HG03108 (cell line): ENCODE measurements around the gene HSD17B8.

ENCODE experiments used
- ATAC-seq: cut with Tn5 transposase; IDR thresholded peaks from one replicate; pipeline ENCODE4 v1.9.1; 2021; ENCODE audit warnings: moderate library complexity; ENCODE audit not compliant: unreplicated experiment

Gene HSD17B8

GRCh38 chr6:33190504-33191107 lies 13.8 kb upstream of the HSD17B8 start:
- no peak for ATAC-seq

GRCh38 chr6:33191383-33192104 lies 12.9 kb upstream of the HSD17B8 start:
- ATAC-seq: no peak

DNA sequence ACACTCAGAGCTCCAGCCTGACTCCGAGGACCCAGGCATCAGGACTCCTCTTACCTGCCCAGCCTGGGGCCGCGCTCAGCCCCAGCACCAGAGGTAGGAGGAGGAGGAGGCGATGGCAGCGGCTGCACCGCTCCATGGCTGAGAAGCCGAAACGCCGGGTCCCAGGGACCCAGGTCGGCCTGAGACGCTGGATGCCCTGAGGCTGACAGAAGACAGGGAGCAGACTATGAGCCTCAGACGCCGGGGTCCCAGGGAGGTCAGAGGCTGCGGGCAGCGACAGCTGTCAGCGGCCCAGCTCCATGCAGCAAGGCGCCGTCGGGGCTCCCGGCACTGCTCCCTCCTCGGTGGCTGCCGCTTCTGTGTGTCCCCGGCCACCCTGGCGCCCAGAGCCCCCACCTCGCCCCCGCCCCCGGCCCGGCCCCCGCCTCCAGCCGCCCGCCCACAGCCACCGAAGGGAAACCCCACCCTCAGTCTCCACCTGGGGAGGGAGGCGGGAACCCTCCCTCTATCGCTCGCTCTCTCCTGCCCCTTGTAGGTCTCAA lies 12.3 kb upstream of the HSD17B8 start, which contains the start of gene COL11A2:
TSS of gene COL11A2 (minus strand) at position 363 of the 542 bp plus-strand sequence. CDS start at position 136, 227 bp downstream.
- ATAC-seq: no peak

GRCh38 chr6:33192671-33193602 lies 11.5 kb upstream of the HSD17B8 start:
- no peak for ATAC-seq

- ATAC-seq: no peak
Measured at GRCh38 chr6:33193619-33194018, 10.8 kb upstream of the HSD17B8 start.

DNA sequence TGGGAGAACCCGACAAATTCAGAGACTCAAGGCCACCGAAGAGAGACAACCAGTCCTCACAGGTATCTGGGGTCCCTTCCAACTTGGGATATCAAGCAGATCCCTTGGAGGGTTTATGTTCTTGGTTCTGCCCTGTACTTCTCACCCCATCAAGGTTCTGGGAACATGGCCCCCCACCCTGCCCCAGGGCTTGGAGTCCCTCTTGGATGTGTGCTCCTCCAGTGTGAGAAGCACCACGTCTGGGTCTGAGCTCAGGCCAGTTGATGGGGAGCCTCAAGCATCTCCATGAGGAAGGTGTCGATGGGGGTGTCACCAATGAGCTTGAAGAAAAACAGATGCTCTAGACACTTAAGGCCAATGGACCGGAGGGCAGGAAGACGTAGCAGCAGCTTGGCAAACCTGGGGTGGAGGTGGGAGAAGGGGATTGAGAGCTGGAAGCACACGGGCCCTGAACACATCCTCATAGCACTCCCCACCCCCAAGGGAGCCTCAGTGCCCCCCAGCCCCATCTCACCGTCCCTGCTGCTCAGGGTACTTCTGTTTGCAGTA lies 9.9 kb upstream of the HSD17B8 start:
- no peak for ATAC-seq

GRCh38 chr6:33195304-33196165 lies 8.9 kb upstream of the HSD17B8 start:
- no peak for ATAC-seq

DNA sequence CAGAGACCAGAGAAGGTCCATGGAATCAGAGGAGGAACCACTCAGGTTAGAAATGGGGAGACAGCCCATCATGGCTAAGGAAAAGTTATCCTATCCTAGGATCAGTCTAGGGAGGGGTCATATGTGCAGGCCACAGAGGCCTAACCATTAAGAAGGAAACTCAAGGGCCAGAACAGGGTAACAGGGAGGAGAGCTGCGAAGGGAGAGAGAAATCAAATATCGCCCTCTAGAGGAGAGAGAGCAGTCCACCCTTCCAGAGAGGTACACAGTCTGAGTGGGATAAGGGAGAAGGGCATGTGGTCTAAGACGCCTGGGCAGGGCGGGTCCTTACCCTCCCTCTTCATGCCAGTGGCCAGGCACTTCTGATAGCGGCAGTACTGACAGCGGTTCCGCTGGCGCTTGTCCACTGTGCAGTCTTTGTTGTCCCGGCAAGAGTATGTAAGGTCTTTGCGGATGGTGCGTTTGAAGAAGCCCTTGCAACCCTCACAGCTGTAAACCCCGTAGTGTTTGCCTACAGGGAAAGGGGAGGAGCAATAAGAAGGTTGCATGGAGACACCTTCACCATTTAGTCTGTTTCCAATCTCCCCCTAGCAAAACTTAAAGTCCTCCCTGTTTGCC lies 6.9 kb upstream of the HSD17B8 start:
- ATAC-seq: no peak

- ATAC-seq: no peak
Measured at GRCh38 chr6:33198159-33198852, 6.1 kb upstream of the HSD17B8 start.

- no peak for ATAC-seq
Measured at GRCh38 chr6:33198853-33199436, 5.5 kb upstream of the HSD17B8 start.

GRCh38 chr6:33199687-33200218 lies 4.7 kb upstream of the HSD17B8 start:
- peak; percentile 18 for ATAC-seq

DNA sequence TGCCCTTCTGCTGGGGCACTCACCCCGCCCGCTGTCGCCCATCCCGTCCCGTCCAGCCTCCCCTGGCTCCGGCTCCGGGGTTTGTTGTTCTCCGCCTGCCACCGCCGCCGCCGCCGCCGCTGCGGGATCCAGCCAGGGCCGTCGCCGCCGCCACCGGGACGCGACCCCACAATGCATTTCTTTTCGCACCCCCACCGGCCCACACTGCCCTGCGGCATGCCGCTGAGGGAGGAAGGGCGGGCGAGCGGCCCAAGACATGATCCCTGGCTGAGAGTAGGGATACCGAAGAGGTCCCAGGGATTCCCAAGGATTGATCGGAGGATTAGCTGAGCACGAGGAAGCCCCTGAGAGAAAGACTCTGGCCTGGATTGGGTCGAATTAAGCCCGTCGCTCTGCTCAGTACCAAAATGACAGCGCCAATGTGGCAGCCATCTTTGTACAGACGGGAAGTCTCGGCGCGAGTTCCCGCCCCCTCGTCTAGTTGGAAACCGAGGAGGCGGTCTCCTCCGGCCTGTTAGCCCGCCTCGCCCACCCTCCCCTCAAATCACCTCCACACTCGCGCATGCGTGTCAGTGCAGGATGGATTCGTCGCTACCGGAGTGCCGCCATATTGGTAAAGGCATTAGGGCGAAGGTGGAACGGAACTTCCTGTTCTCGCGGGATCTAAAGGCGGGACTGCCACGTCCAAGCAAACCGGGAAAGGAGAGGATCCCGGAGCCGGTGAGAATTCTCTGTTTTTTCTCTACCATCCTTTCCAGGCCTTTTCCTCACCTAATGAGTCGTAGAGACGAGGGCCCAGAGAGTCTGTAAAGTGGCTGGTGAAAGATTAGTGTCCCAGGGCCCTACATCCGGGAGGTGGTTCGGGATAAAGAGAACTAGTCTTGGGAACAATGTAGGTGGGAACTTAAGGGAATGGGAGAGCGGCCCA lies 4.0 kb upstream of the HSD17B8 start, which contains the start of the genes RXRB and SLC39A7:
TSS of gene RXRB (minus strand) at position 447 of the 928 bp plus-strand sequence. CDS start at position 258, 189 bp downstream.
TSS of gene SLC39A7 (plus strand) at position 649 of the 928 bp plus-strand sequence. CDS start 379 bp downstream, outside the sequence.
- ATAC-seq: peak; percentile 44

GRCh38 chr6:33201147-33201545 lies 3.3 kb upstream of the HSD17B8 start:
- ATAC-seq: no peak

DNA sequence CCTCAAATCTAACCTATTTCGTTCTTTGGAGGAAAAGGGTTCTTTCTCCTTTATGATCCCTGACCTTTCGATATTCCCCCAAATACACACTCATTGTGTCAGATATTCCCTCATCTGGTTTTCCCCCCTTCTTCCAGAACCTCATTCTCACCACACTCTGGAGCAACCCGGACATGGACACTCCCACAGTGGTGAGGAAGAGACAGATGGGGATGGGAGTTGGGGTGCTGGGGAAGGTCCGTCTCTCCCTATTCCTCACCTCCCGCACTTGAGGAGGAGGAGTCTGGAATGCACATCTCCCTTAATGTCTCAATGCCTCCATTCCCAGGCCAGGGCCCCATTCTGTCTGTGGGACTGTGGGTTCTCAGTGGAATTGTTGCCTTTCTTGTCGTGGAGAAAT lies 2.5 kb upstream of the HSD17B8 start:
- no peak for ATAC-seq

DNA sequence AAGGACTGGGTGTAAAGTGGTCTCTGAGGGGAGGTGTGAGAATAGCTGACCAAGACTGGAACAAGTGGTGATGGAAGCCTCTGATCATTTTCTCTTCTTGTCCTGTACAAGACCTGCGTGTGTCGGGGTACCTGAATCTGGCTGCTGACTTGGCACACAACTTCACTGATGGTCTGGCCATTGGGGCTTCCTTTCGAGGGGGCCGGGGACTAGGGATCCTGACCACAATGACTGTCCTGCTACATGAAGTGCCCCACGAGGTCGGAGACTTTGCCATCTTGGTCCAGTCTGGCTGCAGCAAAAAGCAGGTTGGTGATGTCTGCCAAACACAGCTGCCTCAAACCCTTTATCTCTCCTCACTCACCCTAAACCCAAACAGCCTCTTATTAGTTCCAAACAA lies 1.7 kb upstream of the HSD17B8 start:
- no peak for ATAC-seq

DNA sequence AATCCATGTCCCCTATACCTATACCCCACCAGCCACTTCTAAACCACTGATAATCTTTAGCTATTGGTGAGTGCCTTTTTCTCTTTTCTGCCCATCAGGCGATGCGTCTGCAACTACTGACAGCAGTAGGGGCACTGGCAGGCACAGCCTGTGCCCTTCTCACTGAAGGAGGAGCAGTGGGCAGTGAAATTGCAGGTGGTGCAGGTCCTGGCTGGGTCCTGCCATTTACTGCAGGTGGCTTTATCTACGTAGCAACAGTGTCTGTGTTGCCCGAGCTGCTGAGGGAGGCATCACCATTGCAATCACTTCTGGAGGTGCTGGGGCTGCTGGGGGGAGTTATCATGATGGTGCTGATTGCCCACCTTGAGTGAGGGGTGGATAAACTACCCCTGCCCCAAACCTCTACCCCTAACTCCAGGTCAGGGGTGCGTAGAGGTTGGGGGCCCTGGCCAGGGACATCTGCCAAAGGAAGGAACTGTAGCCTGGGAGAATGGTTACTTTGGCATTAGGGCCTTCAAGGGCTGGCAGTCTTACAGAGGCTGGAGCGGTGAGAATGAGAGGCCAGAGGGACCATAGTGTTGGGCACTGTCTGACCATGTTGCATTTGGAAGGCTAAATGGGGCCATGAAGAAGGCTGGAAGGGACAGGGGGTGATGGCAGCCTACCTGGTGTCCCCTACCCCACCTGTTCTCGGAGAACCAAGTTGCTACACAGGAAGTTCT lies 851 bp upstream of the HSD17B8 start:
- no peak for ATAC-seq

- ATAC-seq: no peak
Measured at GRCh38 chr6:33204165-33204414, 365 bp upstream of the HSD17B8 start.
